Measurements from ENCODE around the gene CPNE2. TPM values are rescaled to one million over a fixed set of nuclear protein-coding genes. Genes with fewer than 3 reads are reported as not detected.
A peak's percentile ranks its signal among the peaks of the same experiment; 100 is the strongest.
"Not testable (repeated sequence)": the region's sequence is repeated elsewhere in the genome, so short reads cannot be mapped to it uniquely, and the experiment has no call there.

Gene CPNE2
- polyA plus RNA-seq (ENCODE audit: insufficient read length in 12 of 12) = 10 to 100 TPM in 11 of 12 donors, not detected in 1; 23.0 to 50.7 (median 26.5) TPM
- long read RNA-seq, donor 1, transcript CPNE2-209 (2 exons, 901 nt) = minor isoform, 7 of 16 reads
- long read RNA-seq, donor 1, transcript CPNE2-201 (16 exons, 2,645 nt) = major isoform, 9 of 16 reads
- long read RNA-seq, donor 1, partial matches to known transcripts = 0 of 16 reads
- long read RNA-seq, donor 1, other reads (novel, unspliced or antisense) = 0 of 16 reads
- long read RNA-seq, donor 2, partial matches to known transcripts = 0 of 4 reads
- long read RNA-seq, donor 2, other reads (novel, unspliced or antisense) = 0 of 4 reads
- long read RNA-seq, donor 3, partial matches to known transcripts = 5 of 10 reads
- long read RNA-seq, donor 3, other reads (novel, unspliced or antisense) = 0 of 10 reads
- long read RNA-seq, donor 4, partial matches to known transcripts = 0 of 3 reads
- long read RNA-seq, donor 4, other reads (novel, unspliced or antisense) = 0 of 3 reads
- long read RNA-seq, donor 5, transcript CPNE2-201 (16 exons, 2,645 nt) = major isoform, 9 of 10 reads
- long read RNA-seq, donor 5, partial matches to known transcripts = 0 of 10 reads
- long read RNA-seq, donor 5, other reads (novel, unspliced or antisense) = 0 of 10 reads
- long read RNA-seq, donor 6, partial matches to known transcripts = 0 of 4 reads
- long read RNA-seq, donor 6, other reads (novel, unspliced or antisense) = 0 of 4 reads
- long read RNA-seq, donor 7, partial matches to known transcripts = 0 of 3 reads
- long read RNA-seq, donor 7, other reads (novel, unspliced or antisense) = 0 of 3 reads
- long read RNA-seq, donor 8, transcript CPNE2-201 (16 exons, 2,645 nt) = major isoform, 7 of 10 reads
- long read RNA-seq, donor 8, partial matches to known transcripts = 0 of 10 reads
- long read RNA-seq, donor 8, other reads (novel, unspliced or antisense) = 0 of 10 reads
- long read RNA-seq, donor 9, partial matches to known transcripts = 0 of 5 reads
- long read RNA-seq, donor 9, other reads (novel, unspliced or antisense) = 0 of 5 reads
- long read RNA-seq, donor 10, transcript CPNE2-201 (16 exons, 2,645 nt) = major isoform, 6 of 9 reads
- long read RNA-seq, donor 10, partial matches to known transcripts = 0 of 9 reads
- long read RNA-seq, donor 10, other reads (novel, unspliced or antisense) = 0 of 9 reads
- long read RNA-seq, donor 11, transcript CPNE2-201 (16 exons, 2,645 nt) = major isoform, 5 of 8 reads
- long read RNA-seq, donor 11, partial matches to known transcripts = 0 of 8 reads
- long read RNA-seq, donor 11, other reads (novel, unspliced or antisense) = 0 of 8 reads

DNA sequence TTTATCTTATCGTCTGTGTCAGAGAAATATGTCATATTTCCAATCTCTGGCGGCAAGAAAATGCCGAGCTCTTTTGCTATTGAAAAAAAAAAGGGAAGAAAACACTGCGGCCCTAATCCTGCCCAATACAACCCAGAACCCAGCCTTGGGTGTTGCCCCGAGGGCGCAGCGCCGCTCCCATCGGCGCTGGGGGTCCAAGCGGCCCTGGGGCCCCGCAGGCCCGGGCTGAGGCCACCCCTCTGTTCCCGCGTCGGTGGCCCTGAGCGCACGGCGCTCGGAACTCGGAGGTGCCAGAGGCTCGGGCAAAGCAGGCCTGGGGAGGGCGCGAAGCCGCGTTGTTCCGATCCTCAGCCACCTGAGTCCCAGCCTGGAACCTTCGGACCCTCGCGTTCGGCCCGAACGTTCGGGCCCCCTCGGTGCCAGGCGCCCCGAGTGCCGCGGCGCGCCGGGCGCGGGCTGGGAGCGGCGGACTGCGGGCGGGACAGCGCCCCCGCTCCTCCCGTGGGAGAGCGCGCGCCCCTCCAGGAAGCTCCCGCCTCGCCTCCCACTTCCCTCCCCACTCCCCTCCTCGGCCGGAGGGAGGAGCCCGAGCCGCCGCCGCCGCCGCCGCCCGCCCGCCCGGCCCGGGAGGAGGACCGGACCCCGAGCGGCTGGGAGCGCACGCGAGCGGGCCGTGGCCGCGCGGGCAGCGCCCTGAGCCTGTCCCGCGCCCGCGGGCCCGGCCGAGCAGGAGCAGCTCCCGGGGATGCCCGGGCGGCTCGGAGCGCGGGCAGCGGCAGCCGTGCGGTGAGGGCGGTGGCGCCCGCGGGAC, at the start of gene CPNE2:
TSS of gene CPNE2 (plus strand) at position 609 of the 811 bp plus-strand sequence. CDS start 18,160 bp downstream, outside the sequence.
- no peak for DNase-seq

GRCh38 chr16:57043248-57043647, 49.1 kb upstream of the CPNE2 start:
- DNase-seq = no peak

- no peak for DNase-seq
Observed at GRCh38 chr16:57044931-57045693, 47.3 kb upstream of the CPNE2 start.

- DNase-seq = peak; percentile 62
Observed at GRCh38 chr16:57045694-57046381, 46.5 kb upstream of the CPNE2 start.

DNA sequence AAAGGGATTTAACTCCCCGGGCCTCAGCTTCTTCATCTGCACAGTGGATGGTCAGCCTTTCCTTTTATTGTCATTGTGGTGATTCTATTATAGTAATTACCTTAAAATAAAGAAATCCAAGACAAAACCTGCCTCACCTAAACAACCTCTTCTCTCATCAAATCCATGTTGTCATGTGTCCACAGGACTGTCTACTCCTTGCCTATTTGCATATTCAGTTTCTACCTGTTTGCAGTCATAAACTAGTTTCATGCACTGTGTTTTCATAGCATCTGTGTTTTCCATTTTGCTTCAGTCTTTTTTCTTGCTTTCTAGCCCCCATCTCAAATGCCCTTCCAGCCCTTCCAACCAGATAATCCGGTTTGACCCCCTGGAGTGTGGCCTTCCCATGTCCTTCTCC, 44.3 kb upstream of the CPNE2 start:
- no peak for DNase-seq

GRCh38 chr16:57049678-57050077, 42.7 kb upstream of the CPNE2 start:
- DNase-seq = no peak

DNA sequence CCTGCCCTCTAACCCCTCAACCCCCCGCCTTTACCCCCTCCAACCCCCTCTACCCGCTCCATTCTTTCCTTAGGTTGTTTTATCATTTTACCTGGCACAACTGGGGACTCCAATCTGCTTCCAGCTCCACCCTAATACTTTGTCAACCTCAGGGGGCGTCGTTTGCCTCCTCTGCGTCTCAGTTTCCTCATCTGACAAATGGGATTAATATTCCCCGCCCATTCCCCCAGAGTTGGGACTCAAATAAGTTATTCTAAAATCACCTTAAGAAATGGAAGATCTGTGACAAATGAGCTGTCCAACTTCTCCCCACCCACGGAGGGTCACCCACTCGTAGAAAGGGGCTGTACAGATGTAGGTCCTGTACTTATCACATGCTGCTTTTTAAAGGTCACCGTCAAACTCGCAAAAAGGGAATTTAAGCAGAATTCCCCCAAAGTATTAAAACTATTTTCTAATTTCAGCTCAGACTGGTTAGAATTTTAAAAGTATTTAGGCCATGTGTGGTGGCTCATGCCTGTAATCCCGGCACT, 40.6 kb upstream of the CPNE2 start:
- DNase-seq = no peak

- no peak for DNase-seq
Observed at GRCh38 chr16:57053206-57053605, 39.2 kb upstream of the CPNE2 start.

GRCh38 chr16:57054338-57054737, 38.0 kb upstream of the CPNE2 start:
- DNase-seq = no peak

DNA sequence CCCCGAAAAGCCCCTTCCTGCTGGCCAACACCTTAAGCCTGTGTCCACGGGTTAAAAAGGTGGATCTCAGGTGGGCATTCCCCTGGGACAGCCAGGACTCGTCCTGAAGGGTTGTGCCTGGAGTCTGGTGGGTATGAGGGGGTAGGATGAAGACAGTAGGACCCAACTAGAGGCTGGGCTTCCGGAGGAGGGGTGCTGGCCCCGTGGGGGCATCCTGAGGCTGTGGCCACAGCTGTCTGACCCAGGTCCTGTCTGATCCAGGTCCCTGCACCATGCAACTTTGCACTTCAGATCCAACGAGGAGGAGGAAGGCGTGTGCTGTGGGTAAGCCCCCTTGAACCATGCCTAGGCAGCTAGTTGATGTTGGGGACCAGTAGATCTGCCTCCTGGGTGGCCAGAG, 37.6 kb upstream of the CPNE2 start:
- no peak for DNase-seq

DNA sequence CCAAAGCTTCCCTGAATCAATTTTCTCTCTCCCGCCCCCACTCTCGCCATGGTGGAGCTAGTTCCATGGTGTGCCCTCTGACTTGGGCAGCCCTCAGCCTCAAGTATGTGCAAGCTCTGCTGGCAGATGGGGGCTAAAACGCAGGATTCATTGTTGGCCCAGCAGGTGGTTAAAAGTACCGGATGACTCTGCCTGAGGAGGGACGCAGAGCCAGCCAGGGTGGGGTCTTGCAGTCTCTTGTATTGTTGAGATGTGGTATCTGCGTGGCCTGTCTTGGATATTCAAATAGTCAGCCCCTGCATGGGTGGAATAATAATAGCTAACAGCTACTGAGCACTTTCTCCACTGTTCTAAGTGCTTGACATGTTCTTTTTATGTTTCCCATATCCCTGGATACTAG, 36.7 kb upstream of the CPNE2 start:
- DNase-seq = no peak

DNA sequence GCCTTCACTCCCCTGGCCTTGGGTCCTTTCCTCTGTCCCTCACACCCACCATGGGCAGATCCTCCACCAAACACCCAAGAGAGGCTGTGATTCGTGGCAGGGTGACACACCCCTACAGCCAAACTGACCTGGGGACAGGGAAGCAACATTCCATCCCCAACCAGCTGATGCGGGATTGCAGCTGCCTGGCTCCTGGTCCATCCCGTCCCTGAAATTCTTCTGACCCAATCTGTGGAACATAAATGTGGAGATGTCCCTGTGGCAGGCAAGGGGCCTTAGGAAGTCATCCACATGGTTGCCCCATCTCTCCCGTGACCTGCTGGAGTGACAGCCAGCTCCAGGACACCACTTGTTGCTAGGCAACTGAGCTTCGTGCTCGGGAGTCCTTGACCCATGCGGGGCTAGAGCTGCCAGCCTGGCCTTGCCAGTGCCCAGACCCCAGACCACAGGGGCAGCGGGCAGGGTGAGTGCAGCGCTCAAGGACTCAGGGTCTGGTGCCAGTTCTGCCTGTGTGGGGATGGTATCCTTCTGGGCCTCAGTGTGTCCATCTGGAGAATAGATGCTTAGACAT, 34.0 kb upstream of the CPNE2 start:
- DNase-seq = no peak

GRCh38 chr16:57060323-57061083, 31.9 kb upstream of the CPNE2 start:
- DNase-seq = no peak

- DNase-seq = peak; percentile 24
Observed at GRCh38 chr16:57061084-57061905, 31.1 kb upstream of the CPNE2 start.

GRCh38 chr16:57062329-57062728, 30.1 kb upstream of the CPNE2 start:
- peak; percentile 40 for DNase-seq

GRCh38 chr16:57063189-57063588, 29.2 kb upstream of the CPNE2 start:
- DNase-seq = not testable (repeated sequence)

DNA sequence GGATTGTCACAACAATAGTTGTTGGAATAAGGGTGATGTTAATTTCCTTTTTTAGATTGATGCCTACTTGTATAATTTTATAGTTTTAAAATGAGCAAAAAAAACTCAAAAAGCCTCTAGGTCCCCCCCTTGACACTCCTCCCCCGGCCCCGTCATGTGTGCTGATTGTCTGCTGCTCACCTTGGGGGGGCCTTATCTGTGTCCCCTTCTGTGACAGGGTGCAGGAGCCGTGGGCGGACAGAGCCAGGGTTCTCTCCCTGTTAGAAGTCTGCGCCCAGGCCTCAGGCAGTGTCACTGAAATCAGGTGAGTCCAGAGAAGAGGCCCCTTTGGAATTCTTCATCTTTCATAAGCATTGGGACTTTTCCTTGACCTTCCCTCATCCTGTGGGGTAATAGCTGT, 27.4 kb upstream of the CPNE2 start:
- no peak for DNase-seq

All from muscle of arm (tissue), 14 donors.